ENCODE measurements around the gene DLGAP4. TPM values are rescaled to one million over a fixed set of nuclear protein-coding genes. Genes with fewer than 3 reads are reported as not detected.

DLGAP4 gene, protein sequence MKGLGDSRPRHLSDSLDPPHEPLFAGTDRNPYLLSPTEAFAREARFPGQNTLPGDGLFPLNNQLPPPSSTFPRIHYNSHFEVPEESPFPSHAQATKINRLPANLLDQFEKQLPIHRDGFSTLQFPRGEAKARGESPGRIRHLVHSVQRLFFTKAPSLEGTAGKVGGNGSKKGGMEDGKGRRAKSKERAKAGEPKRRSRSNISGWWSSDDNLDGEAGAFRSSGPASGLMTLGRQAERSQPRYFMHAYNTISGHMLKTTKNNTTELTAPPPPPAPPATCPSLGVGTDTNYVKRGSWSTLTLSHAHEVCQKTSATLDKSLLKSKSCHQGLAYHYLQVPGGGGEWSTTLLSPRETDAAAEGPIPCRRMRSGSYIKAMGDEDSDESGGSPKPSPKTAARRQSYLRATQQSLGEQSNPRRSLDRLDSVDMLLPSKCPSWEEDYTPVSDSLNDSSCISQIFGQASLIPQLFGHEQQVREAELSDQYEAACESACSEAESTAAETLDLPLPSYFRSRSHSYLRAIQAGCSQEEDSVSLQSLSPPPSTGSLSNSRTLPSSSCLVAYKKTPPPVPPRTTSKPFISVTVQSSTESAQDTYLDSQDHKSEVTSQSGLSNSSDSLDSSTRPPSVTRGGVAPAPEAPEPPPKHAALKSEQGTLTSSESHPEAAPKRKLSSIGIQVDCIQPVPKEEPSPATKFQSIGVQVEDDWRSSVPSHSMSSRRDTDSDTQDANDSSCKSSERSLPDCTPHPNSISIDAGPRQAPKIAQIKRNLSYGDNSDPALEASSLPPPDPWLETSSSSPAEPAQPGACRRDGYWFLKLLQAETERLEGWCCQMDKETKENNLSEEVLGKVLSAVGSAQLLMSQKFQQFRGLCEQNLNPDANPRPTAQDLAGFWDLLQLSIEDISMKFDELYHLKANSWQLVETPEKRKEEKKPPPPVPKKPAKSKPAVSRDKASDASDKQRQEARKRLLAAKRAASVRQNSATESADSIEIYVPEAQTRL
- 20.2 and 40.1 TPM in 2 replicates for total RNA-seq

GRCh38 chr20:36305602-36306551 is at the start of gene DLGAP4:
TSS of gene DLGAP4 (plus strand) at chr20:36306339. CDS start at chr20:36431718, 125,379 bp downstream.

DNA sequence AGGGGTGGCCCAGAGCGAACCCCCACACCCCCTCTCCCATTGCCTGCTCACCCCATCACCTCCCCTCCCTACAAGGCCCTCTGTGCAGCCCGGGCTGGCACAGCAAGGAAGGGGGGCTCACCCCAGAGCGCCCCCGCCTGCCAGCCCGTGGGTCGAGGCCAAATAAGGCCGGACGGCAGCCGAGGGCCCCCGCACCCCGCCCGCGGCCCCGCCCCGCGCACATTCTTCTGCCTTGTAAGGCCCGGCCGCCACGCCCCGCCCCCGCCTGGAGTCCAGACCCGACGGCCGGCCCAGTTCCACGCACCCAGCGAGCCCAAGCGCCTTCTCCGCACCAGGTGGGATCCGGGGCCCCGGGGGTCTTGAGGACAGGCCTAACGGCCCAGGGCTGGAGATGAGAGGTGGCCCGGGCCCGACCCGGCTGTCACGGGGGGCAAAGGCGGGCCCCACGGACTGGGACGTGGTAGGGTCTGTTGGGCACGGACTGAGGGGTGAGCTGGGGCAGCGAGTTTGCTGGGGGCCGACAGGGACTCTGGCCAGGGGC is 235.2 kb downstream of the DLGAP4 start, which contains the start of gene MYL9:
TSS of gene MYL9 (plus strand) at position 293 of the 541 bp plus-strand sequence. CDS start 3,366 bp downstream, outside the sequence.

DNA sequence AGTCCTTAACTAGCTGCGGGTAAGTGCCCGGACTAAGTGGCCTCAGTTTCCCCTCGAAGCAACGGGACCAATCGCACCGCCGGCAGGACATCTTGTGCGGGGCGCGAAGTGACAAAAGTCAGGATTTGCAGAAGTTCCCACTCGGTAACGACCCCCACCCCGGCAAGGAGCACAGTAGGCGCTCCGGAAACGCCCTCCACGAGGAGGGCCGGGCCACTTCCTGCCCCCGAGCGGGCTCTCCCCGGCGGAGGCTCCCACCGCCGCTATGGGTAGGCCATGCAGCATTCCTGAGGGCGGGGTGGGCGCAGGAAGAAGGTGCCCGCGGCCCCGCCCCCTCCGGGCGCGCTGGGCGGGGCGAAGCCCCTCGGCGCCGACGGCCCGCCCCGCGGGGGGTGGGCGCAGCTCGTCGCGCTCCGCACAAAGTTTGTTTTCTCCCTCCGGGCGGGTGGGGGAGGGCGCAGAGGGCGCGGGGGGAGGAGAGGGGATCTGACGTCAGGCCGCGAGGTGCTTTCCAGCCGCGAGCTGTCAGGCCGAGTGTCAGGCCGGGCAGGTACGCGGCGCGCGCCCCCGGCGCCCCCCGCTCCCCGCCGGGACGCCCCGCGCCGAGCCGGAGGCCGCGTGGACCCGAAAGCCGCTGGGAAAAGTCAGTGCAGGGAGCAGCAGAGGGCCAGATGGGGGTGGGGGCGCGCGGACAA is 267.1 kb downstream of the DLGAP4 start, which contains the start of gene TGIF2:
TSS of gene TGIF2 (plus strand) at position 495 of the 695 bp plus-strand sequence. CDS start 5,178 bp downstream, outside the sequence.

Other genes with a start within 250 kb of the DLGAP4 start
- gene EPB41L1, start 151.6 kb upstream of the DLGAP4 start, total RNA-seq = 0.34 and 2.4 TPM in 2 replicates
- gene AAR2, start 69.9 kb upstream of the DLGAP4 start, total RNA-seq = 18.6 and 21.6 TPM in 2 replicates
- gene MYL9, start 235.2 kb downstream of the DLGAP4 start, total RNA-seq = 2.7 and 8.3 TPM in 2 replicates